GM12873 (cell line): ENCODE data around the gene DLEC1.
A peak's percentile ranks its signal among the peaks of the same experiment; 100 is the strongest.

Experiments used
- CTCF ChIP-seq: IDR thresholded peaks from 2 replicates; pipeline ENCODE4 v1.5.1; 2012; ENCODE audit warnings: low read depth, mild to moderate bottlenecking, moderate library complexity, low read length, control low read depth; ENCODE audit not compliant: insufficient read depth; ENCODE audit errors: missing control alignments

The DLEC1 gene

GRCh38 chr3:38131621-38132369 is 92.8 kb downstream of the DLEC1 start:
- peak; percentile 52 for TF ChIP-seq CTCF

GRCh38 chr3:38133209-38133556 is 94.2 kb downstream of the DLEC1 start:
- no peak for TF ChIP-seq CTCF

- TF ChIP-seq CTCF = no peak
Observed at GRCh38 chr3:38133557-38134405, 94.8 kb downstream of the DLEC1 start.

GRCh38 chr3:38136393-38136776 is 97.4 kb downstream of the DLEC1 start:
- TF ChIP-seq CTCF = no peak

- no peak for TF ChIP-seq CTCF
Observed at GRCh38 chr3:38136777-38137614, 98.0 kb downstream of the DLEC1 start, which contains the start of gene ACAA1. Gene ACAA1, minus strand, starts transcription at chr3:38137127. Its CDS starts 92 bp downstream, at chr3:38137035.

- TF ChIP-seq CTCF = peak; percentile 11
Observed at GRCh38 chr3:38137615-38138348, 98.8 kb downstream of the DLEC1 start.
